PC-3 (cell line): ENCODE measurements around the gene LONP1.

Experiments used
- CTCF ChIP-seq: fragments of 300-600 bp; sonication (generic); conservative IDR thresholded peaks from 2 replicates; pipeline ENCODE4 v1.5.1; 2017; ENCODE audit warnings: antibody characterized with exemption, low read depth, mild to moderate bottlenecking, low read length
- EZH2 ChIP-seq: fragments of 300-600 bp; sonication (generic); IDR thresholded peaks from one replicate; pipeline ENCODE4 v1.6.1; 2017; ENCODE audit warnings: antibody characterized with exemption, mild to moderate bottlenecking, low read length; ENCODE audit not compliant: unreplicated experiment
- EZH2phosphoT487 ChIP-seq: fragments of 300-600 bp; sonication (generic); IDR thresholded peaks from 2 replicates; pipeline ENCODE4 v1.6.1; 2018; ENCODE audit warnings: mild to moderate bottlenecking, antibody characterized with exemption, low read length, borderline replicate concordance

- TF ChIP-seq EZH2: no peak
- TF ChIP-seq CTCF: no peak
- TF ChIP-seq EZH2phosphoT487: no peak
These were observed 1.2 kb downstream of the LONP1 start for GRCh38 chr19:5718579-5719273.
